GM10248 (cell line): ENCODE measurements around the gene NEK5.

Source experiments
- CTCF ChIA-PET: fragments of 300-600 bp; sonication (Branson Sonifier 250); formaldehyde crosslinking; extraction: SDS; loops from one replicate; lab custom pipeline; 2021; ENCODE audit warnings: antibody characterized with exemption; lab: Yijun Ruan, JAX
- POLR2A ChIA-PET: fragments of 350-650 bp; sonication (Branson Sonifier 250); formaldehyde crosslinking; extraction: SDS; loops from one replicate; lab custom pipeline; 2020; ENCODE audit warnings: antibody characterized with exemption; lab: Yijun Ruan, JAX
- DNase-seq: peaks from one replicate; pipeline ENCODE4 v3.0.0; 2012; ENCODE audit errors: extremely low spot score
- CTCF ChIP-seq: IDR thresholded peaks from 2 replicates; pipeline ENCODE4 v1.5.1; 2012; ENCODE audit warnings: mild to moderate bottlenecking, low read depth; ENCODE audit errors: extremely low read depth, missing control alignments, control extremely low read depth

NEK5 gene

GRCh38 chr13:52159159-52159982, 30.5 kb upstream of the NEK5 start, which contains the start of gene NEK3:
TSS of gene NEK3 (minus strand) at chr13:52159597. CDS start at chr13:52156191, 3,406 bp downstream.
- POLR2A ChIA-PET = no interaction called here
- CTCF ChIA-PET = interaction anchor here (0.9 to 6.4 kb wide), 4 partner anchors 12 to 264 kb away, joined by 3 to 33 read pairs (median 6); partner anchors contain the start of gene NEK5
- peak; percentile 69 for DNase-seq
- no peak for TF ChIP-seq CTCF

- DNase-seq = no peak
- CTCF ChIA-PET = interaction anchor here (1.1 to 6.4 kb wide), 2 partner anchors 10 to 13 kb away, joined by 3 to 33 read pairs; no protein-coding TSS in a partner anchor
- no peak for TF ChIP-seq CTCF
- POLR2A ChIA-PET = interaction anchor here (0.6 kb wide), 1 partner anchor 816 kb away, joined by 4 read pairs; no protein-coding TSS in a partner anchor
Observed at GRCh38 chr13:52158629-52159158, 29.8 kb upstream of the NEK5 start.

- no peak for TF ChIP-seq CTCF
- DNase-seq = no peak
- CTCF ChIA-PET = interaction anchor here (0.9 to 6.4 kb wide), 8 partner anchors 7 to 38 kb away, joined by 3 to 33 read pairs (median 3); partner anchors contain the start of gene NEK5
- POLR2A ChIA-PET = no interaction called here
Observed at GRCh38 chr13:52156724-52157261, 27.9 kb upstream of the NEK5 start.

GRCh38 chr13:52155177-52155576, 26.3 kb upstream of the NEK5 start:
- POLR2A ChIA-PET = no interaction called here

GRCh38 chr13:52147225-52147624, 18.4 kb upstream of the NEK5 start:
- ChIA-PET CTCF (interaction anchor here (2.2 kb wide), 1 partner anchor 19 kb away, joined by 7 read pairs; no protein-coding TSS in a partner anchor), POLR2A (no interaction called here)
- no peak for DNase-seq
- TF ChIP-seq CTCF = no peak

More at GRCh38 chr13:52155177-52155576, 26.3 kb upstream of the NEK5 start:
- CTCF ChIA-PET = interaction anchor here (1.4 kb wide), 1 partner anchor 9 kb away, joined by 6 read pairs; no protein-coding TSS in a partner anchor
- TF ChIP-seq CTCF = no peak
- DNase-seq = no peak

- ChIA-PET POLR2A (no interaction called here), CTCF (interaction anchor here (1.0 to 4.4 kb wide), 3 partner anchors 10 to 14 kb away, joined by 3 to 18 read pairs (median 4); partner anchors contain the start of gene NEK5)
- DNase-seq = no peak
- TF ChIP-seq CTCF = no peak
Observed at GRCh38 chr13:52141299-52141698, 12.4 kb upstream of the NEK5 start.
